Measurements from ENCODE around the gene SOX1.

DNA sequence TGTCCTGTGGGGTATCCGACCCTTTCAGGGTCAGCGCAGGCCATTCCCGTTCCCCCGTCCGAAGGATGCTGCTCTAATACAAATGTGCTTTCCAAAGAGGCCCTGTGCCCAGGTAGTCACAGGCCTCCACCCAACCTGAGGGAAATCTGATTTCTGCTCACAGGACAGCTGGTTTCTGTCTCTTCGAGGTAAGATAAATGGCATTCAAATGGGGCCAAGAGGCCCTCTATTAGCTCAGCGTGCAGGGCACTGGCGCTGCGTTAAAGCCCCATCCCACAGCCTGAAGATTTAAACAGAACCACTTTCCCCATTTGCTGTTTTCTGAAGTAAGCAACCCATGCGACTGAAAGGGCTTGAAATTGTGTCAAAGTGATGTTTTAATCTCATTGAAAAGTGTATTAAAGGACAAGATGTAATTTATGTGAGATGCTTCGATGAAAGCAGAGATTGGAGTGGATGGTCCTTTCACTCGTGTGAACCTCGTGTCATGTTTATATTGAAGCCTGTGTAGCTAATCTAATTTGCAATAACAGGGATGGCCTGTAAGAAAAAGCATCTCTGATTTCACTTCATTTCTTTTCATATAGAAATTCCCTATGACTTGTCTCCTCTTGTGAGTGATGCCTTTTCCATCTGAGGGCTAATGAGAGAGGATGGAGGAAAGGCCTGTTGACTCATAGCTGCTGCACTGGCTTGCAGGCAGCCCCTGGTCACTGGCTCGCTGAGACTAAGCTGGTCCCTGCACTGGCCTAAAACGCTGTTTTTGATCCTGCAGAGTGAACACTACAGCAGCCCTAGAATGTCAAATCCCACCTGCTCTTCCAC lies 7.3 kb upstream of the SOX1 start:
- TF ChIP-seq SOX13 (IDR thresholded peaks at IDR 0.05) (no peak), SOX13 (CRISPR knock-in tag; conservative IDR thresholded peaks at IDR 0.05 in 1 of 2, IDR thresholded peaks at IDR 0.05 in 1 of 2) (no peak), MXI1 (IDR thresholded peaks at IDR 0.05; ENCODE audit: borderline replicate concordance, low read depth, low read length) (no peak), SOX6 (IDR thresholded peaks at IDR 0.05) (no peak), SOX6 (CRISPR knock-in tag; IDR thresholded peaks at IDR 0.05) (no peak), ZNF235 (CRISPR knock-in tag; IDR thresholded peaks at IDR 0.05; ENCODE audit: borderline replicate concordance) (no peak), FOSL2 (CRISPR knock-in tag; IDR thresholded peaks at IDR 0.05) (no peak), ZNF350 (CRISPR knock-in tag; IDR thresholded peaks at IDR 0.05; ENCODE audit: borderline replicate concordance, low read depth) (no peak)
- TF ChIP-seq, protein P1, sequence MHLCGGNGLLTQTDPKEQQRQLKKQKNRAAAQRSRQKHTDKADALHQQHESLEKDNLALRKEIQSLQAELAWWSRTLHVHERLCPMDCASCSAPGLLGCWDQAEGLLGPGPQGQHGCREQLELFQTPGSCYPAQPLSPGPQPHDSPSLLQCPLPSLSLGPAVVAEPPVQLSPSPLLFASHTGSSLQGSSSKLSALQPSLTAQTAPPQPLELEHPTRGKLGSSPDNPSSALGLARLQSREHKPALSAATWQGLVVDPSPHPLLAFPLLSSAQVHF (CRISPR knock-in tag; IDR thresholded peaks at IDR 0.05), result no peak
- TF ChIP-seq, protein P2, sequence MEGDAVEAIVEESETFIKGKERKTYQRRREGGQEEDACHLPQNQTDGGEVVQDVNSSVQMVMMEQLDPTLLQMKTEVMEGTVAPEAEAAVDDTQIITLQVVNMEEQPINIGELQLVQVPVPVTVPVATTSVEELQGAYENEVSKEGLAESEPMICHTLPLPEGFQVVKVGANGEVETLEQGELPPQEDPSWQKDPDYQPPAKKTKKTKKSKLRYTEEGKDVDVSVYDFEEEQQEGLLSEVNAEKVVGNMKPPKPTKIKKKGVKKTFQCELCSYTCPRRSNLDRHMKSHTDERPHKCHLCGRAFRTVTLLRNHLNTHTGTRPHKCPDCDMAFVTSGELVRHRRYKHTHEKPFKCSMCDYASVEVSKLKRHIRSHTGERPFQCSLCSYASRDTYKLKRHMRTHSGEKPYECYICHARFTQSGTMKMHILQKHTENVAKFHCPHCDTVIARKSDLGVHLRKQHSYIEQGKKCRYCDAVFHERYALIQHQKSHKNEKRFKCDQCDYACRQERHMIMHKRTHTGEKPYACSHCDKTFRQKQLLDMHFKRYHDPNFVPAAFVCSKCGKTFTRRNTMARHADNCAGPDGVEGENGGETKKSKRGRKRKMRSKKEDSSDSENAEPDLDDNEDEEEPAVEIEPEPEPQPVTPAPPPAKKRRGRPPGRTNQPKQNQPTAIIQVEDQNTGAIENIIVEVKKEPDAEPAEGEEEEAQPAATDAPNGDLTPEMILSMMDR (CRISPR knock-in tag; IDR thresholded peaks at IDR 0.05), result no peak
- TF ChIP-seq, protein P3, sequence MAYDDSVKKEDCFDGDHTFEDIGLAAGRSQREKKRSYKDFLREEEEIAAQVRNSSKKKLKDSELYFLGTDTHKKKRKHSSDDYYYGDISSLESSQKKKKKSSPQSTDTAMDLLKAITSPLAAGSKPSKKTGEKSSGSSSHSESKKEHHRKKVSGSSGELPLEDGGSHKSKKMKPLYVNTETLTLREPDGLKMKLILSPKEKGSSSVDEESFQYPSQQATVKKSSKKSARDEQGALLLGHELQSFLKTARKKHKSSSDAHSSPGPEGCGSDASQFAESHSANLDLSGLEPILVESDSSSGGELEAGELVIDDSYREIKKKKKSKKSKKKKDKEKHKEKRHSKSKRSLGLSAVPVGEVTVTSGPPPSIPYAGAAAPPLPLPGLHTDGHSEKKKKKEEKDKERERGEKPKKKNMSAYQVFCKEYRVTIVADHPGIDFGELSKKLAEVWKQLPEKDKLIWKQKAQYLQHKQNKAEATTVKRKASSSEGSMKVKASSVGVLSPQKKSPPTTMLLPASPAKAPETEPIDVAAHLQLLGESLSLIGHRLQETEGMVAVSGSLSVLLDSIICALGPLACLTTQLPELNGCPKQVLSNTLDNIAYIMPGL (CRISPR knock-in tag; IDR thresholded peaks at IDR 0.05; ENCODE audit: borderline replicate concordance in 1 of 2, low read depth in 1 of 2), result no peak
